Measurements from ENCODE around the gene PIGB.

- no peak for TF ChIP-seq SP1 (IDR thresholded peaks at IDR 0.05)
- TF ChIP-seq ARNT (IDR thresholded peaks at IDR 0.05): no peak
- no peak for TF ChIP-seq LEF1 (IDR thresholded peaks at IDR 0.05; ENCODE audit: borderline replicate concordance)
- TF ChIP-seq SUZ12 (IDR thresholded peaks at IDR 0.05): no peak
- no peak for TF ChIP-seq ELF4 (IDR thresholded peaks at IDR 0.05)
- TF ChIP-seq PKNOX1 (IDR thresholded peaks at IDR 0.05): no peak
- no peak for TF ChIP-seq FOXK2 (IDR thresholded peaks at IDR 0.05)
- TF ChIP-seq FOXM1 (IDR thresholded peaks at IDR 0.05; ENCODE audit: borderline replicate concordance): no peak
- no peak for TF ChIP-seq FOXA1 (IDR thresholded peaks at IDR 0.05)
- no peak for TF ChIP-seq NFRKB (IDR thresholded peaks at IDR 0.05)
- no peak for TF ChIP-seq HDGF (IDR thresholded peaks at IDR 0.05; ENCODE audit: borderline replicate concordance)
Measured at GRCh38 chr15:55297315-55297714, 21.7 kb upstream of the PIGB start.

Data from HEK293T (cell line).